ENCODE results near the gene PTTG2. TPM values are rescaled to one million over a fixed set of nuclear protein-coding genes. Genes with fewer than 3 reads are reported as not detected.
A peak's percentile ranks its signal among the peaks of the same experiment; 100 is the strongest.
"Not testable (repeated sequence)": the region's sequence is repeated elsewhere in the genome, so short reads cannot be mapped to it uniquely, and the experiment has no call there.

The PTTG2 gene
- total RNA-seq, 2 donors from 2014 or later = 2.5 to 2.6 TPM

DNA sequence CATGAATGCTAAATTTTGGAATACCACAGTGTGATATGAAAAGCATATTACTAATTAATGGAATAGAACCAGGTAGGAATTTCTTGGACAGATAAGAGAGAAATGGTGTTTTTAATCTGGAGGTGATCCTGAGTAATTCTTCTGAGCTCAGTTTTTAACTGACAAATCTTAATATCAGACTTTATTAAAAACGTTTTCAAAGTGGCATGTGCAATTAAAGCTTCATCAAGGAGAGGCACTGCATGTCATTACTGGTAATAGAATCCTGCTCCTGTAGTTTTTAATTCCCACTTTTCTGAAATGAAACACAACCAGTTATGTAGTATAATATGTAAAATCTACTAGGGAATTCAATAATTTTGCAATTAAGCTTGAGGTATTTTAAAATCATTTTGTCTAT lies 7.0 kb upstream of the PTTG2 start:
- intact Hi-C loops (cut with DNase I) = no loop called here
- DNase-seq (ENCODE audit: low spot score) = no peak

- DNase-seq (ENCODE audit: low spot score) = no peak
- intact Hi-C loops (cut with DNase I) = no loop called here
Observed at GRCh38 chr4:37953620-37954293, 6.4 kb upstream of the PTTG2 start.

DNA sequence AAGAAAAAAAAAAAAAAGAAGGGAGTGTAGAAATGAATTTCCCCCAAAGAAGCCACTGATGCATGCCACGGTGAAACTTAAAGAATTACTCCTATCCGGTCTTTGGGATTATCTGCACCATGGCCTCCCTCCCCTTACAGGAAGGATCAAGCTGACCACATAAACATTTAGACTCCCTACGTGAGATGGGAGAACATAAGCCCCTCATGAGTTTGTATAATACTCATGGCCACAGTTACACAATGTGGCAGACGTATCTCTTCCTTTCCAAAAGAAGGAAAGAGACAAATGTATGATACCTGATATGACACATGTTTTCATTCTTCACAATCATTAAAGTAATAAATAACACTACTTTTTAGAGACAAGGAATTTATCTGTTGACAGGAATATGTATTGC lies 3.3 kb upstream of the PTTG2 start:
- intact Hi-C loops (cut with DNase I) = no loop called here
- no peak for DNase-seq (ENCODE audit: low spot score)

- intact Hi-C loops (cut with DNase I) = no loop called here
- DNase-seq (ENCODE audit: low spot score) = no peak
Observed at GRCh38 chr4:37958932-37959331, 1.3 kb upstream of the PTTG2 start.

DNA sequence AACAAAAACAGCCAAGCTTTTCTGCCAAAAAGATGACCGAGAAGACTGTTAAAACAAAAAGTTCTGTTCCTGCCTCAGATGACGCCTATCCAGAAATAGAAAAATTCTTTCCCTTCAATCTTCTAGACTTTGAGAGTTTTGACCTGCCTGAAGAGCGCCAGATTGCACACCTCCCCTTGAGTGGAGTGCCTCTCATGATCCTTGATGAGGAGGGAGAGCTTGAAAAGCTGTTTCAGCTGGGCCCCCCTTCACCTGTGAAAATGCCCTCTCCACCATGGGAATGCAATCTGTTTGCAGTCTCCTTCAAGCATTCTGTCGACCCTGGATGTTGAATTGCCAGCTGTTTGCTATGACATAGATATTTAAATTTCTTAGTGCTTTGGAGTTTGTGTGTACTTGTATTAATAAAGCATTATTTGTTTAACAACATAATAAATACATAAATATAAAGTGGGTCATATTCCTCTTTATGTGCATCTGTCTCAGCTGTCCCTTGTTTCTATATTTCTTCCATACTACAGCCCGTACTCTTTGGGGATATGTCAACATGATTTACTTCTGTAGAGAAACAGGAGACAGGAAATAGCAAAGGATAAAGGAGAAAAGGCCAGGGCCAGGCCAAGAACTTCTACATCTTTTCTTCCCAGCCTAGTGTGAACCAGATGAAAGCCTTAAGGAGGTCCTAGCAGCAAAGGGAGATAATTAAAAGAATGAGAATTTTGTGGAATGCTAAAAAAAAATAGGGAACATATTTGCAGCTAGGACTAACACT lies 667 bp downstream of the PTTG2 start:
- no peak for DNase-seq (ENCODE audit: low spot score)
- intact Hi-C loops (cut with DNase I) = no loop called here

DNA sequence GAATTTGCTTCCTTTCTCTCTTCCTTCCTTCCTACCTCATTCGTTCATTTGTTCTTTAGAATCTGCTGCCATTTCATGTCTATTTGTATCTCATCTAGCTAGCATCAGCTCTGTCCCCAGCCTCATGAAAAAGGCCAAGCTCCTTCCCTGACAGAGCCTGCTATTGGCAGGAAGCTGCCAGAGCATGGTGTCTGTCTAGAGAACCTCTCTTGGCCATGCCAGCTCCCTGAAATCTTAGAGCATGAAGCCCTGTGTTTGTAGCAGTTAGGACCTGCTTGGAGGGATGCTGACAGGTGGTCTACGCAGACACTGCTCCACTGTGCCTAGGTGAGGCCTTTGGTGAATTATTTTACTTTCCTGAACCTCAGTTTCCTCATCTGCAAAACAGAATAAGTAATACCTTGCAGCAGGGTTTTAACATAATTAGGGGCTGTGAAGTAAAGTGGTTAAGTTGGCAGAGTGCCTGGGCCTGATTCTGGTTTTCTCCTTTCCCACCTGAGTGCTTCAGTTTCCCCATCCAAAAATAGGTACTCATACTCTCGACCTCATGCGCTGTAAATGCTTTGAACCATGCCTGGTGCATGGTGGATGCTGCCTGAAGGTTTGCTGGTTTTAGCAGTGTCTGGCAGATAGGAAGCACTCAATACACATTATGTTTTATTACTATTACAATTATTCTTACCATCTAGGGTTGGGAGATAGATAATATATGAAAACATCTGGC lies 4.7 kb downstream of the PTTG2 start:
- intact Hi-C loops (cut with DNase I) = no loop called here
- DNase-seq (ENCODE audit: low spot score) = no peak

- intact Hi-C loops (cut with DNase I) = no loop called here
- DNase-seq (ENCODE audit: low spot score) = no peak
Observed at GRCh38 chr4:37966044-37966443, 5.8 kb downstream of the PTTG2 start.

DNA sequence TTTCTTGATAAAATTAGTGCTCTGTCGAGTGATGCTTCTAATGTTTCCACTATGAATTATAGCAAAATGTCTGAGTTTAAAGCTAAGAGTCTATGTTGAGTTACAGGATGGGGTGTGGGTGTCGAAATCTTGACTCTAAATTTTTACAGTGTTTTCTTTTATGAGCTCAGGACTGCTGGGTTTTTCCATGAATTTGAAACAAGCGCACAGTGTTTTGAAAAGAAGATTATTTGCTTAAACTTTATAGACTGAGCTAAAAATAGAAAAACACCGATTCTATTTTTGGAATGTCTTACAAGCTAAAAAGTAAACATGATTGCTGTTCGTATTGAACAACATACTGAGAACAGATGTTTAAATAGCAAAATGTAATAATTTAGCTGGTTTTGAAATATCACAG lies 7.5 kb downstream of the PTTG2 start:
- DNase-seq (ENCODE audit: low spot score) = no peak
- intact Hi-C loops (cut with DNase I) = no loop called here

GRCh38 chr4:37968747-37969146 lies 8.5 kb downstream of the PTTG2 start:
- DNase-seq (ENCODE audit: low spot score) = no peak
- intact Hi-C loops (cut with DNase I) = no loop called here

- intact Hi-C loops (cut with DNase I) = loop anchor here (5.0 to 10.0 kb wide), 2 partner anchors 76 to 78 kb away; partner anchors contain the start of gene TBC1D1 (in 2 of the 2)
- peak; percentile 93 for DNase-seq (ENCODE audit: low spot score)
Observed at GRCh38 chr4:37970702-37971101, 10.5 kb downstream of the PTTG2 start.

- intact Hi-C loops (cut with DNase I) = loop anchor here (5.0 to 10.0 kb wide), 2 partner anchors 76 to 79 kb away; partner anchors contain the start of gene TBC1D1 (in 2 of the 2)
- DNase-seq (ENCODE audit: low spot score) = no peak
Observed at GRCh38 chr4:37971202-37971601, 11.0 kb downstream of the PTTG2 start.

DNA sequence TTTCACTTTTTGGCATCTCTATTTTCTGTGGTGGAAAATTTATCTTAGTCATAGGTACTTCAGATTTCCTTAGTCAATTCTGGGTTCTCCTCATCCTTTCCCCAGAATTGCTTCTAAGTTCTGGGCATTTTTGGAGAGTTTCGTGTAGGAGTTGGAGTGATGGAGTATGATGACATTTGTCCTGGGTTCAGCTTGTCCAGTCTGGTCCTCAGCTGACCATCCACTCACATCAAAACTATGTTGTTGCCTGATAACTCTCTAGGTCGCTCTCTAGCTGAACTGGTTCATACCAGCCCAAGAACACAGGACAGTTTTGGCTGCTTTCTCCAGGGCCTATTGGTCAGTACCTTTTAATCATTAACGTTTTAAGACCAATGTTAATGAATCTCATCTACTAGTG lies 13.2 kb downstream of the PTTG2 start:
- DNase-seq (ENCODE audit: low spot score) = no peak
- intact Hi-C loops (cut with DNase I) = loop anchor here (5.0 to 10.0 kb wide), 2 partner anchors 79 to 81 kb away; partner anchors contain the start of gene TBC1D1 (in 2 of the 2)

- intact Hi-C loops (cut with DNase I) = loop anchor here in 1 of 2 donors (10.0 kb wide), 1 partner anchor 81 kb away; the partner anchor contains the start of gene TBC1D1
- DNase-seq (ENCODE audit: low spot score) = not testable (repeated sequence)
Observed at GRCh38 chr4:37975321-37975822, 15.2 kb downstream of the PTTG2 start.

- no peak for DNase-seq (ENCODE audit: low spot score)
- intact Hi-C loops (cut with DNase I) = loop anchor here in 1 of 2 donors (10.0 kb wide), 1 partner anchor 82 kb away; the partner anchor contains the start of gene TBC1D1
Observed at GRCh38 chr4:37976507-37976906, 16.3 kb downstream of the PTTG2 start.

GRCh38 chr4:37976991-37977470 lies 16.8 kb downstream of the PTTG2 start:
- DNase-seq (ENCODE audit: low spot score) = peak; percentile 94
- intact Hi-C loops (cut with DNase I) = loop anchor here in 1 of 2 donors (10.0 kb wide), 1 partner anchor 82 kb away; the partner anchor contains the start of gene TBC1D1

- intact Hi-C loops (cut with DNase I) = loop anchor here in 1 of 2 donors (10.0 kb wide), 1 partner anchor 83 kb away; the partner anchor contains the start of gene TBC1D1
Observed at GRCh38 chr4:37977471-37978247, 17.5 kb downstream of the PTTG2 start.

DNA sequence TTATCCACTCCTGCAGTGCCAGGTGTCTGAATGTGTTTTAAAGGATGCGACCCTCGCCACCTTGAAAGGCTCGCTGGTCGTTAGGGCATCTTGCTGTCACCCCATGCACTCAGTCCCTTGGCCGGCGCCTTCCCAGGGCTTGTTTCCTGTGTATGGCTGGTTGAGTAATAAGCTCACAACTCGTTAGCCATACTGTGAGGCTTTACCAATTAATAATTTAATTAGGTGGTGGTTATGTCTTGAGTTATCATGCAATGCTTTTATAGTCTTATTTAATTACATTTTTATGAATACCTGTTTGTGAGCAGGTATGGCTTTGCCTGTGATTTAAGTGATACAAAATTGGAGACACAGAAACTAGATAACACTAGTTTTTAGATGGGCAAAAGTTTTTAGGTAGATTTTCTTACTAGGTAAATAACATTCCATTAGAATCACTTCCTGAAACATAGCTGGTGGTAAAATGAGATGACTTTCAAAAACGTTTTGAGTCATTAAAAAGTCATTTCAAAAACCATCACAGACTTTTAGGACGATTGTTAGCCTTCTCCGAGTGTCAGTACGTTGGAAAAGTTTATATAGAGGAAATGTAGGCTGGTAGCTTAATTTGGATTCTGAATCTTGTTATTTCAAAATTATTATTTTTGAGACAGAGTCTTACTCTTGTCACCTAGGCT lies 18.2 kb downstream of the PTTG2 start:
- intact Hi-C loops (cut with DNase I) = loop anchor here in 1 of 2 donors (10.0 kb wide), 1 partner anchor 84 kb away; the partner anchor contains the start of gene TBC1D1
- DNase-seq (ENCODE audit: low spot score) = no peak

More at GRCh38 chr4:37977471-37978247, 17.5 kb downstream of the PTTG2 start:
- DNase-seq (ENCODE audit: low spot score) = peak; percentile 93

DNA sequence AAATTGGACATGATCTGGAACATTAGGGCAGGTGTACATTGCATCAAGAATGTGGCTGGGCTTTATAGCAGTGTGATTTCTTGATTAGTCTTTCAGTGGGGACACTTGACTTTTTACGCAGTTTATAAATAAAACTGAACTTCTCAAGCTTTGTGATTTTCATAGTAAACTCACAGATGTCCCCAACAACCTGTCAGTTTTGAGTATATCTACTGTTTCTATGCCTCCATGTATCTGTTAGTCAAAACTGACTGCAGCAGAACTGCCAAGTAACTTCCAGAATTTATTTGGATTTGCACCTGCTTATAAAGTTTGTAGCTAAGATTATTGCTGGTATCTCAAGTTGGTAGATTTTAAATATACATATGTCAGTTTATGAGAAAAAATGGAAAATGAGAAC lies 20.0 kb downstream of the PTTG2 start:
- intact Hi-C loops (cut with DNase I) = no loop called here
- no peak for DNase-seq (ENCODE audit: low spot score)
